Colonic mucosa (tissue), 4 donors: ENCODE data around the gene MPEG1. TPM values are rescaled to one million over a fixed set of nuclear protein-coding genes. Genes with fewer than 3 reads are reported as not detected.

ENCODE experiments used
- DNase-seq: peaks from one replicate; pipeline ENCODE4 v3.0.0-alpha.2; 2020
- H3K27ac ChIP-seq: fragments of 200-600 bp; one replicate; pipeline ENCODE4 v1.8.0; 2021
- H3K27me3 ChIP-seq: fragments of 200-600 bp; one replicate; pipeline ENCODE4 v1.8.0; 2021
- H3K36me3 ChIP-seq: fragments of 200-600 bp; one replicate; pipeline ENCODE4 v1.8.0; 2021
- H3K4me1 ChIP-seq: fragments of 200-600 bp; one replicate; pipeline ENCODE4 v1.8.0; 2021; ENCODE audit warnings: mild to moderate bottlenecking
- H3K4me3 ChIP-seq: fragments of 200-600 bp; one replicate; pipeline ENCODE4 v1.8.0; 2021
- H3K9ac ChIP-seq, 2 donors: one replicate each; pipeline ENCODE4 v1.7.0; 2013; ENCODE audit warnings: control low read depth in 2 of 2, low read depth in 2 of 2, low read length in 2 of 2
- H3K9me3 ChIP-seq: fragments of 200-600 bp; one replicate; pipeline ENCODE4 v1.8.0; 2021
- intact Hi-C: fragments of 100-400 bp; cut with DNase I; formaldehyde crosslinking; loops from one replicate; pipeline ENCODE4 v1.14.1; 2022
- total RNA-seq, 2 donors: library from RNA; stranded (reverse); fragmentation: NEBNext Ultra II Directional in 1 of 2; extraction: Animal tissue kit (Norgen Biotek cat#: 25700) in 1 of 2; gene quantifications; one replicate each; pipeline ENCODE4 v1.2.1, GENCODE V29; 2021
- TF ChIP-seq, protein P1 (sequence below): fragments of 200-600 bp; IDR thresholded peaks from one replicate; pipeline ENCODE4 v1.8.0; 2022; ENCODE audit warnings: antibody characterized with exemption, mild to moderate bottlenecking
- donor health status: healthy.
- donor health status: DM: no; HTN: no; CAD: no.
- donor health status: DM: no; HTN: no; CAD: no.

MPEG1 gene
- total RNA-seq, 2 donors from 2014 or later: 4.7 to 17.6 TPM

DNA sequence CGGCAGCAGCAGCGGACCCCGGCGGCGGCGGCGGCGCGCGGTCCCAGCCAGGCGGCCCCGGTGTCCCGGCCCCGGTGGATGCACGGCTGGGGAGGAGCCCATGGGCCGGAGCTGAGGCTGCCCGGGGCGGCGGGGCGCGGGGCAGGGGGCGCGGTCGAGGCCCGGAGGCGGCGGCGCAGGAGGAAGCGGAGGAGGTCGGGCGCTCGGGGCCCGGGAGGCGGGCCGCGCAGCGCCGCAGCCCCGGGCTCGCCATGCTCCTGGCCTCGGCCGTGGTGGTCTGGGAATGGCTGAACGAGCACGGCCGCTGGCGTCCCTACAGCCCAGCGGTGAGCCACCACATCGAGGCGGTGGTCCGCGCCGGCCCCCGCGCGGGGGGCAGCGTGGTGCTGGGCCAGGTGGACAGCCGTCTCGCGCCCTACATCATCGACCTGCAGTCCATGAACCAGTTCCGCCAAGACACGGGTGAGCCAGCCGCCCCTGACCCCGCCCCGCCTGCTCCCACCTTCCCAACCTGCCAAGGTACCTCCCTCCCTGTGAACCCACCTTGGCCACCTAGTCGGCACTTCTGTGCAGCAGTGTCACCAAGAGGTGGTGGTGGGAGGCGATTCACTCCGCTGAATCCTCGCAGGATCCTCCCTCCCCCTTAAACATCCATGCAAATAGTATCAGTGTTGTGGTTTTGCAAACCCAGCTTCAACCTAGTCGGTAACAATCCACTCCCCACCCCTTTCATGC lies 40.2 kb downstream of the MPEG1 start:
- Histone ChIP-seq H3K27ac (peak overlapping the region; percentile 91), H3K36me3 (no peaks in the 10 kb centered on the region), H3K9me3 (no peaks in the 10 kb centered on the region), H3K4me3 (peak overlapping the region; percentile 61), H3K9ac (peak overlapping the region; percentile 90 to 99), H3K4me1 (peaks cover 5% of the 10 kb centered on the region), H3K27me3 (no peaks in the 10 kb centered on the region)
- TF ChIP-seq, protein P1, sequence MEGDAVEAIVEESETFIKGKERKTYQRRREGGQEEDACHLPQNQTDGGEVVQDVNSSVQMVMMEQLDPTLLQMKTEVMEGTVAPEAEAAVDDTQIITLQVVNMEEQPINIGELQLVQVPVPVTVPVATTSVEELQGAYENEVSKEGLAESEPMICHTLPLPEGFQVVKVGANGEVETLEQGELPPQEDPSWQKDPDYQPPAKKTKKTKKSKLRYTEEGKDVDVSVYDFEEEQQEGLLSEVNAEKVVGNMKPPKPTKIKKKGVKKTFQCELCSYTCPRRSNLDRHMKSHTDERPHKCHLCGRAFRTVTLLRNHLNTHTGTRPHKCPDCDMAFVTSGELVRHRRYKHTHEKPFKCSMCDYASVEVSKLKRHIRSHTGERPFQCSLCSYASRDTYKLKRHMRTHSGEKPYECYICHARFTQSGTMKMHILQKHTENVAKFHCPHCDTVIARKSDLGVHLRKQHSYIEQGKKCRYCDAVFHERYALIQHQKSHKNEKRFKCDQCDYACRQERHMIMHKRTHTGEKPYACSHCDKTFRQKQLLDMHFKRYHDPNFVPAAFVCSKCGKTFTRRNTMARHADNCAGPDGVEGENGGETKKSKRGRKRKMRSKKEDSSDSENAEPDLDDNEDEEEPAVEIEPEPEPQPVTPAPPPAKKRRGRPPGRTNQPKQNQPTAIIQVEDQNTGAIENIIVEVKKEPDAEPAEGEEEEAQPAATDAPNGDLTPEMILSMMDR: no peak
- intact Hi-C loops: loop anchor here (2.0 kb wide), 1 partner anchor 14 kb away; no protein-coding TSS in a partner anchor
- peak; percentile 69 for DNase-seq

GRCh38 chr11:59171508-59172322 lies 41.0 kb downstream of the MPEG1 start, which contains the start of gene DTX4:
TSS of gene DTX4 (plus strand) at chr11:59172132. CDS start at chr11:59172596, 464 bp downstream.
- peak; percentile 97 for DNase-seq
- Histone ChIP-seq H3K27me3 (no peaks in the 10 kb centered on the region), H3K27ac (peak within 1 kb of the TSS; percentile 91), H3K4me3 (peak within 1 kb of the TSS; percentile 61), H3K9me3 (no peaks in the 10 kb centered on the region), H3K36me3 (no peaks in the 10 kb centered on the region), H3K4me1 (peaks cover 5% of the 10 kb centered on the region), H3K9ac (peak within 1 kb of the TSS; percentile 90 to 99)
- TF ChIP-seq, protein P1: peak; percentile 90
- intact Hi-C loops: loop anchor here (2.0 kb wide), 3 partner anchors 15 to 113 kb away; no protein-coding TSS in a partner anchor

DNA sequence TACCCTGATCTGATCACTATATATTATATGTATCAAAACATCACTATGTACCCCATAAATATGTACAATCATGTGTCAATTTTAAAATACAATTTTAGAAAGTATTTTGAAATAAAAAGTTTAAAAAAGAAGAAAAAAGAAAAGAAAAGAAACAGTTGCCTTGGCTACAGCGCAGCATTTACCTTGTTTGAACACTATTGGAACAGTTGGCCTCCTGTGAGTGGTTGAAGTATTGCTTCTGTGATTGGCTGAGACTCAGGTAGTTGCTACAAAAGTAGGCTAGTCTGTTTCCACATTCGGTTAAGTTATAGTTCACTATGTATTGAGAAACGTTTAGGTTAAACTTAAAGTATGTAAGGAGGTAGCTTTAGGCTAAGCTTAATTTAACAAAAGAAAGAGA lies 48.7 kb downstream of the MPEG1 start:
- Histone ChIP-seq H3K27ac (no peak overlapping the region), H3K4me1 (no peaks in the 10 kb centered on the region), H3K9me3 (no peaks in the 10 kb centered on the region), H3K4me3 (no peak overlapping the region), H3K36me3 (no peaks in the 10 kb centered on the region), H3K27me3 (no peaks in the 10 kb centered on the region), H3K9ac (no peak overlapping the region)
- intact Hi-C loops: no loop called here
- no peak for DNase-seq
- TF ChIP-seq, protein P1: no peak

Other genes with a start within 250 kb of the MPEG1 start
- not detected for gene GLYATL1B, start 126.6 kb downstream of the MPEG1 start, total RNA-seq
- 10 to 100 TPM in 1 of 2 donors, 1 to 10 TPM in 1; 7.9 to 27.5 TPM for gene FAM111B, start 105.7 kb downstream of the MPEG1 start, total RNA-seq
- gene FAM111A, start 70.1 kb downstream of the MPEG1 start, total RNA-seq: 10 to 100 TPM; 24.9 to 38.1 TPM
- gene DTX4, start 40.8 kb downstream of the MPEG1 start, total RNA-seq: 10 to 100 TPM; 54.7 to 59.7 TPM
- not detected for gene OR5AN1, start 146.0 kb upstream of the MPEG1 start, total RNA-seq
- not detected for gene OR5A2, start 213.5 kb upstream of the MPEG1 start, total RNA-seq
- not detected for gene OR5A1, start 223.5 kb upstream of the MPEG1 start, total RNA-seq
- not detected for gene OR4D6, start 244.0 kb upstream of the MPEG1 start, total RNA-seq